H54 (cell line): ENCODE results near the gene TCF25.
A peak's percentile ranks its signal among the peaks of the same experiment; 100 is the strongest.
"Not testable (repeated sequence)": the region's sequence is repeated elsewhere in the genome, so short reads cannot be mapped to it uniquely, and the experiment has no call there.

Source experiments
- DNase-seq: peaks from one replicate; pipeline ENCODE4 v3.0.0; 2011; ENCODE audit warnings: low spot score, mixed read lengths; ENCODE audit not compliant: insufficient read length
- FAIRE-seq: peaks from 3 replicates; lab custom pipeline; 2011; peaks lifted over from hg19 to GRCh38; lab: Jason Lieb, UNC
- POLR2A ChIP-seq: IDR thresholded peaks from 2 replicates; pipeline ENCODE4 v1.6.1; 2011; ENCODE audit warnings: low read depth, mild to moderate bottlenecking, low read length

Gene TCF25

DNA sequence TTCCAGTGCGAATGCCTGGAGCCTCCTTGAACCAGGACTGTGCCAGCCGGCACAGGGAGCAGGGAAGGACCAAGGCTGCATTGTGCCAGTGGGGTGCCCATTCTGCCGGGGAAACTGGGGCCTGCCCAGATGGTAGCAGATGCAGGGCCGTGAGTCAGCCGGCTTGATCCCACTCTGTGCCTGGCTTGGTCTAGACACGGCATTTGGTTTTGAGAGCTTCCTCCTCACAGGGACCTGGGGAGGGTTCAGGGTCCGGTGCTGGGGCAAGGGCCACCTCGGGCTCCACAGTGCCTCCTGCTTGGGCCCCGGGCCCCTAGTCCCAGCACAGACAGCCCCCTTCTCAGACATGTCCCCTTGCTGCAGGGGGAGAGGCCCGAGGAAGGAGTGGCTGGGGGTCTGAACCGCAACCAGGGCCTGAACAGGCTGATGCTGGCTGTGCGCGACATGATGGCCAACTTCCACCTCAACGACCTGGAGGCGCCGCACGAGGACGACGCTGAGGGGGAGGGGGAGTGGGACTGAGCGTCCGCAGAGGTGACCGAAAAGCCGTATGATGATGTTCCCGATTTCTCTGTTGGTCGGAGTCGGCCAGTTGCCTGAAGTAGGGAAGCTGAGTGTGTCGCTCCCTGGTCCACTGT, 37.4 kb downstream of the TCF25 start:
- TF ChIP-seq POLR2A: no peak
- DNase-seq (no peak), FAIRE-seq (no peak)

DNA sequence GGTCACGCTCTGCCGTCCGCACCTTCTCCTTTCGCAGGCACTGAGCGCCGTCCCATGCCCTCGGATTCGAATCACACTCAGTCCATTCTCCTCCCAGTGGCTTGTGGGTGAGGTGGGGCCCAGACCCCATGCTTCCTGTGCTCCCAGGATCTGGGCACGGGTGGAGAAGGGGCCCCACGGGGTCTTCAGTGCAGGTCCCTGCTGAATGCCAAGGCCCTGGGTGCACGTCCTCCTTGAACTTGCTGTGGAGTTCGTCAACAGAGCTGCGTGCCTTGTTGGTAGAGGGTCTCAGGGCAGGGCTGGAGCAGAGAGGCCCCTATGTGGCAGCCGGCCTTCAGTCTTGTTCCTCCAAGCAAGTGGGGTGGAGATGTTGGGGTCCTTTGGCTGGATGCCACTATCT, 38.0 kb downstream of the TCF25 start:
- DNase-seq (no peak), FAIRE-seq (no peak)
- no peak for TF ChIP-seq POLR2A

DNA sequence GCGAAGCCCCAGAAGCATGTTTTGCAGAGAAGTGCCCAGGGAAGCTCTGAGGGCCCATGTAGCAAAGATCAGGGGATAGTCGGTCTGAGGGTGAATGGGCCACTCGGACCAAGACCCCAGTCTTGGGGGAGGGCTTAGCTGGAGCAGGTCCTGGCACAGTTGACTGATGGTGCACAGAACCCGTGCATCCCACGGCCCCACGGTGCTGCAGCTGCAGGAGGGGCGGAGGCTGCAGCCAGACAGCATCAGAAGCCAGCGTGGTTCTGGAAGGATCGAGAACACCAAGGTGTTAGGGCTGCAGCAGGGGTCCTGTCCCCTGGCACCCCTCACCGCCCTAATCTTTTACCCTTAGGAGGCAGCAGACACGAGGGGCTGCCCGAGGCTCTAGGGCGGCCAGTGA, 38.8 kb downstream of the TCF25 start:
- TF ChIP-seq POLR2A: no peak
- no peak for FAIRE-seq
- DNase-seq: no peak

DNA sequence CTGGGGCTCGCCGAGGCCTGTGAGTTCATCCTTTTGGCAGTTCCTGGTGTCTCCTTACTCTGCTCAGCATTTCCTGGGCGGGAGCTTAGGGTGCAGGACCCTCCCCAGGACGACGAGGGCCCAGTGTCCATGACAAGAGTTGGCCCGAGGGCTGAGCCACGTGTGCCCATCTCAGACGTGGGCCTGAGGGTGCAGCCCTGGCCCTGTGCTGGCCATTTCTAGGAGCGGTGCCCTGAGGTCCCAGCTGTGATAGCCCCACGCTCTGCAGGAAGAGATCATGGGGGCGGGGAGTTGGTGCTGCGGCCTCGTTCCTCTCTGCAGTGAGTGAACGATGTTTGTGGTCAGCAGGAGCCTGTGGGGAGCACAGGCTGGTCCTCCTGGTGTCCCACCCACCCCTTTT, 39.2 kb downstream of the TCF25 start:
- DNase-seq (no peak), FAIRE-seq (no peak)
- no peak for TF ChIP-seq POLR2A

DNA sequence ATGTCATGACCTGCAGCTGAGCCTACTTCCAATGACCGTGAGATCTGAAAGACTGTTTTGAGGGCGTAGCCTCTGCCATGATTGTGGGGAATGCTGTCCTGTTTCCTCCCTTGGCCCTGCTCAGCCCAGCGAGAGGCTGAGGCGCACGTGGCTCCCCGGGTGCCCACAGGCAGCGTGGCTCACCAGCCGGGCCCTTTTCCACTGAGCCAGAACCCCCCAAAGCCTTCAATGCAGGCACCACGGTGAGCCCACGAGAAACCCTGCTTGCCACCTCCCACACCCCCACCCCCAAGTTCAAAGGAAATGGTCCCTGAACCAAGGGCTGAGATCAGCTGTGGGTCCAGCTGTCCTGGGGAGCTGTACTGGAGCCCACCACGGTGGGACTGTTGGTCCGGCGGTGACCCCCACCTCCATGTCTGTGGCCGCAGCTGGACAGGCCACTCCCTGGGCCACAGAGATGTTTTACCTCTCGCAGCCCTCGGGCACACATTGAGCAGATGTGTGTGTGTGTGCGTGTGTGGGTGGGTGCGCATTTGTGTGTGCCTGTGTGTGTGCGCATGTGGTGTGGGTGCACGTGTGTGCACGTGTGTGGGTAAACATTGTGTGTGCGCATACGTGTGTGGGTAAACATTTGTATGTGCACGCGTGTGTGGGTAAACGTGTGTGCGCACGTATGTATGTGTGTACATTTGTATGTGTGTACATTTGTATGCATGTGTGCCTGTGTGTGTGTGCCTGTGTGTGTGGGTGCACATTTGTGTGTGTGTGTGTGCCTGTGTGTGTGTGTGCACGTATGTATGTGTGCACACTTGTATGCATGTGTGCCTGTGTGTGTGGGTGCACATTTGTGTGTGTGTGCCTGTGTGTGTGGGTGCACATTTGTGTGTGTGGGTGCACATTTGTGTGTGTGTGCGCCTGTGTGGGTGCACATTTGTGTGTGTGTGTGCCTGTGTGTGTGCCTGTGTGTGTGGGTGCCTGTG, 40.3 kb downstream of the TCF25 start:
- FAIRE-seq: no peak
- no peak for TF ChIP-seq POLR2A

DNA sequence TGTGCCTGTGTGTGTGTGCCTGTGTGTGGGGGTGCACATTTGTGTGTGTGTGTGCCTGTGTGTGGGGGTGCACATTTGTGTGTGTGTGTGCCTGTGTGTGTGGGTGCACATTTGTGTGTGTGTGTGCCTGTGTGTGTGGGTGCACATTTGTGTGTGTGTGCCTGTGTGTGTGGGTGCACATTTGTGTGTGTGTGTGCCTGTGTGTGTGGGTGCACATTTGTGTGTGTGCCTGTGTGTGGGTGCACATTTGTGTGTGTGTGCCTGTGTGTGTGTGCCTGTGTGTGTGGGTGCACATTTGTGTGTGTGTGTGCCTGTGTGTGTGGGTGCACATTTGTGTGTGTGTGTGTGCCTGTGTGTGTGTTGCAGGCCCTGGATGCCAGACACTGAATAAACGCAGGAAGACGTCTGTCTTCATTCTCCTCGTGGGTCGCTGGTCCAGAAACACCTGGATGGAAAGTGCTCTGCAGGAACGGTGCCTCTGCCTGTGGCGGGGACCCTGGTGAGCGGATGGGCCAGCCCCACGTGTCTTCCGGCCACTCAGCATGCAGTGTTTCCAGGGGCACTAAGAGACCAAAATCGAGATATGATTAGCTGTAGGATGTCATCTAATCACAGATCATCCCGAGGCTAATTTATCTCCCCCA, 41.4 kb downstream of the TCF25 start:
- not testable (repeated sequence) for DNase-seq, FAIRE-seq

More for the DNA sequence above, 40.3 kb downstream of the TCF25 start:
- no peak for DNase-seq

DNA sequence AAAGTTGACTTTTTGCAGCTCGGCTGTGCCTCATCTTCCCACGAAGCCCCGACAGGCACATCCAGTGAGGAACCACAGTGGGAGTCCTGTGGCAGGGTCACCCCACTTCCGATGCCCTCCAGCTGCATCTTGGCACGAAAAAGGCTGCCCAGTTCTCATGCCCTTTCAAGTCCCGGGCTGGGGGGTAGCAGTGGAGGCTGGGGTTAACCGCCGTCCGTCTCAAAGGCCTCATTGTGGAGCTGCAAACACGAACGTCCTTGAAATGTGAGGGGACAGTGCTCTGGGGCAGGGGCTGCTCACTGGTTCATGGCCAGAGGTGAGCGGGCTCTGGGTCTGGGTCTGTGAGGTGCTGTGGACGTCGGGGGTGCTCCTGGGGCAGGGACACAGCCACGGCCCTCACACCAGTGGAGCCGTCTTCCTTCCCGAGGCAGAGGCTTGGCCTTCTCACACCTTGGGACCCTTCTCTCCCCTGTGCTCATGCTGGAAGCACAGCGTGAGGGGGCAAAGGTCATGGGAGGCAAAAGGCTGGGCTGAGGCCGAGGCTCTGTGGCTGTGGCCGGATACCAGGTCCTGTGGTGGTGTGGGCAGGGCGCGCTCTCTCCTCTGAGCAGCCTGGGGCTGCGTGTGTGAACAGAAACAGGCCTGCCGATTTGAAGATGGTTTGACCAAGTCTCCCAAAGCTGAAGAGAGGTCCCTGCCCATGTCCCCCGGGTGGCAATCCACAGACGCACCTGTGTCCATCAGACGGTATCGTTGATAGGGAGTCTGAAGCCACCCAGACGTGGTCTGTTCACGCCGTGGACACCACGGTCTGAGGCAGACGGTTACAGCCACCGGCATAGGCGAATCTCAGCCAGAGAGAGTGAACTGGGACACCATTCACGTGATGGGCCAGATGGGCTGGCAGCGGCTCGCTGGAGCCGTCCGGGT, 42.2 kb downstream of the TCF25 start:
- TF ChIP-seq POLR2A: no peak
- DNase-seq: no peak
- FAIRE-seq: no peak

DNA sequence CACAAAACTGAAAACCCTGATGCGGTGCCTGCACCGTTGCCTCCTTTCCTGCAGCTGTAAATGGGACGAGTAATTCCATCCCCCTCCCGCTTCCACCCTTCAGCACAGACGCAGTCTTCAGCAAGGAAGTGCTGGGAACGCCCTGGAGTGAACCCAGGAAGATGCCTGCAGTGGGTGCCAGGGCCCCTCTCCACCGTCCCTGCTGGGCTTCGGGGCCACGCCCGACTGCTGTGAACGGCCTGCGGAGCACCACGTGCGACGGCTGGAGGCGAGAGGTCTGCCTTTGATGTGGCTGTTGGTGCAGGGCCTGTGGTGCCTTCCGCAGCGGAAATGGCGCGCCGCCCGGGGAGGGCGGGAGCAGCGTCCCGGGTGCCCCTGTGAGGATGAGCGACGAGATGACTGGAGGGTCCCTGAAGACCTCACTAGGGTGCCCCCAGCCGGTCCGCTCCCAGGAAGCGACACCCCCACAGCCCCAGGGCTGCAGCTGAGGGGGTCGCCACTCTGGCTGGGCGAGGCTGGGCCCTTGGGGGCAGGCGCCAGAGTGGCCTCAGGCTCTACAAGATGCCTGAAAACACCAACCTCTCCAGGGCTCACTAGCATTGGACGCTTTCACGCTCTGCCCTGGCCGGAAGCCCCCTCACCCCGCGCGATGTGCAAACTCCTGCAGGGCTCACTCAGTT, 44.5 kb downstream of the TCF25 start:
- DNase-seq (peak; percentile 93), FAIRE-seq (no peak)
- no peak; the same call in 1 of the 2 replicates for TF ChIP-seq POLR2A

DNA sequence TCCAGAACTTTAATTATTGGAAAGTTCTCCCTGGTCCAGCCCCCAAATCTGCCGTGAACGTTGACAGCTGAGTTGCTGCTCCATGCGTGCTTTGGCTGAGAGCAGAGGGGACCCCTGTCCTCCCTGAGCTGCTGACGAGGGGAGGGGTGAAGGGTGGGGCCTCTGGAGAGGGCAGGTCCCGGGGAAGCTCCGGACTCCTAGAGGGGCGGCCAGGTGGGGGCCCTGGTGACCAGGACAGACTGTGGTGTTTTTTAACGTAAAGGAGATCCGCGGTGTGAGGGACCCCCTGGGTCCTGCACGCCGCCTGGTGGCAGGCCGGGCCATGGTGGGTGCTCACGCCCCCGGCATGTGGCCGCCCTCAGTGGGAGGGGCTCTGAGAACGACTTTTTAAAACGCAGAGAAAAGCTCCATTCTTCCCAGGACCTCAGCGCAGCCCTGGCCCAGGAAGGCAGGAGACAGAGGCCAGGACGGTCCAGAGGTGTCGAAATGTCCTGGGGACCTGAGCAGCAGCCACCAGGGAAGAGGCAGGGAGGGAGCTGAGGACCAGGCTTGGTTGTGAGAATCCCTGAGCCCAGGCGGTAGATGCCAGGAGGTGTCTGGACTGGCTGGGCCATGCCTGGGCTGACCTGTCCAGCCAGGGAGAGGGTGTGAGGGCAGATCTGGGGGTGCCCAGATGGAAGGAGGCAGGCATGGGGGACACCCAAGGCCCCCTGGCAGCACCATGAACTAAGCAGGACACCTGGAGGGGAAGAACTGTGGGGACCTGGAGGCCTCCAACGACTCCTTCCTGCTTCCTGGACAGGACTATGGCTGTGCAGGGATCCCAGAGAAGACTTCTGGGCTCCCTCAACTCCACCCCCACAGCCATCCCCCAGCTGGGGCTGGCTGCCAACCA, 45.3 kb downstream of the TCF25 start, which contains the start of gene MC1R:
MC1R (plus strand) TSS at position 410 of the 895 bp plus-strand sequence; CDS start at position 807, 397 bp downstream.
- DNase-seq (no peak), FAIRE-seq (no peak)
- TF ChIP-seq POLR2A: no peak

DNA sequence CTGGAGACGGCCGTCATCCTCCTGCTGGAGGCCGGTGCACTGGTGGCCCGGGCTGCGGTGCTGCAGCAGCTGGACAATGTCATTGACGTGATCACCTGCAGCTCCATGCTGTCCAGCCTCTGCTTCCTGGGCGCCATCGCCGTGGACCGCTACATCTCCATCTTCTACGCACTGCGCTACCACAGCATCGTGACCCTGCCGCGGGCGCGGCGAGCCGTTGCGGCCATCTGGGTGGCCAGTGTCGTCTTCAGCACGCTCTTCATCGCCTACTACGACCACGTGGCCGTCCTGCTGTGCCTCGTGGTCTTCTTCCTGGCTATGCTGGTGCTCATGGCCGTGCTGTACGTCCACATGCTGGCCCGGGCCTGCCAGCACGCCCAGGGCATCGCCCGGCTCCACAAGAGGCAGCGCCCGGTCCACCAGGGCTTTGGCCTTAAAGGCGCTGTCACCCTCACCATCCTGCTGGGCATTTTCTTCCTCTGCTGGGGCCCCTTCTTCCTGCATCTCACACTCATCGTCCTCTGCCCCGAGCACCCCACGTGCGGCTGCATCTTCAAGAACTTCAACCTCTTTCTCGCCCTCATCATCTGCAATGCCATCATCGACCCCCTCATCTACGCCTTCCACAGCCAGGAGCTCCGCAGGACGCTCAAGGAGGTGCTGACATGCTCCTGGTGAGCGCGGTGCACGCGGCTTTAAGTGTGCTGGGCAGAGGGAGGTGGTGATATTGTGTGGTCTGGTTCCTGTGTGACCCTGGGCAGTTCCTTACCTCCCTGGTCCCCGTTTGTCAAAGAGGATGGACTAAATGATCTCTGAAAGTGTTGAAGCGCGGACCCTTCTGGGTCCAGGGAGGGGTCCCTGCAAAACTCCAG, 46.4 kb downstream of the TCF25 start:
- FAIRE-seq (no peak), DNase-seq (no peak)
- TF ChIP-seq POLR2A: no peak

DNA sequence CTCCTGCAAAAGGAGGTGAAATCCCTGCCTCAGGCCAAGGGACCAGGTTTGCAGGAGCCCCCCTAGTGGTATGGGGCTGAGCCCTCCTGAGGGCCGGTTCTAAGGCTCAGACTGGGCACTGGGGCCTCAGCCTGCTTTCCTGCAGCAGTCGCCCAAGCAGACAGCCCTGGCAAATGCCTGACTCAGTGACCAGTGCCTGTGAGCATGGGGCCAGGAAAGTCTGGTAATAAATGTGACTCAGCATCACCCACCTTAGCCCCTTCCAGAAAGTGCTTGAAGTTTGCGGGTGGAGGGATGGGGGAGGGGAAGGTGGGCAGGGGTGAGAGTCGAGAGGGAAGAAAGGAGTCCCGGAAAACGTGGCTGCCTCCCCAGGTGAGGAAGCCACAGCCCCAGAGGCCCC, 47.3 kb downstream of the TCF25 start:
- no peak for DNase-seq
- no peak for TF ChIP-seq POLR2A

More for the DNA sequence above, 47.3 kb downstream of the TCF25 start:
- FAIRE-seq: no peak
